ENCODE results near the gene LTA4H. TPM values are rescaled to one million over a fixed set of nuclear protein-coding genes. Genes with fewer than 3 reads are reported as not detected.
"Not testable (repeated sequence)": the region's sequence is repeated elsewhere in the genome, so short reads cannot be mapped to it uniquely, and the experiment has no call there.

The LTA4H gene
- total RNA-seq, 1 donor from 2014 or later = 117 TPM

- no peaks in the 10 kb centered on the region for H3K36me3 Mint-ChIP-seq
- H3K27ac Mint-ChIP-seq = no peak overlapping the region
- peaks cover 3% of the 10 kb centered on the region for H3K27me3 Mint-ChIP-seq
- H3K4me3 Mint-ChIP-seq = no peak overlapping the region
- no peaks in the 10 kb centered on the region for H3K9me3 Mint-ChIP-seq
- no peak for DNase-seq (ENCODE audit: extremely low spot score, unreplicated experiment)
- H3K4me1 Mint-ChIP-seq (ENCODE audit: unreplicated experiment) = peaks cover 10% of the 10 kb centered on the region
- no peak for TF ChIP-seq CTCF (conservative IDR thresholded peaks at IDR 0.05)
Measured at GRCh38 chr12:96068636-96069035, 33.2 kb upstream of the LTA4H start.

GRCh38 chr12:96068111-96068510, 32.7 kb upstream of the LTA4H start:
- Mint-ChIP-seq H3K9me3 (no peaks in the 10 kb centered on the region), H3K27me3 (no peaks in the 10 kb centered on the region), H3K4me1 (ENCODE audit: unreplicated experiment) (peaks cover 10% of the 10 kb centered on the region), H3K4me3 (no peak overlapping the region), H3K27ac (no peak overlapping the region), H3K36me3 (no peaks in the 10 kb centered on the region)
- no peak for DNase-seq (ENCODE audit: extremely low spot score, unreplicated experiment)
- no peak for TF ChIP-seq CTCF (conservative IDR thresholded peaks at IDR 0.05)

GRCh38 chr12:96065776-96066175, 30.4 kb upstream of the LTA4H start:
- not testable (repeated sequence) for H3K36me3 Mint-ChIP-seq; H3K27ac Mint-ChIP-seq; H3K4me3 Mint-ChIP-seq; DNase-seq (ENCODE audit: extremely low spot score, unreplicated experiment); H3K9me3 Mint-ChIP-seq; H3K4me1 Mint-ChIP-seq (ENCODE audit: unreplicated experiment); H3K27me3 Mint-ChIP-seq

GRCh38 chr12:96064966-96065365, 29.6 kb upstream of the LTA4H start:
- Mint-ChIP-seq H3K36me3 (no peaks in the 10 kb centered on the region), H3K4me1 (ENCODE audit: unreplicated experiment) (no peaks in the 10 kb centered on the region), H3K27ac (no peak overlapping the region), H3K9me3 (no peaks in the 10 kb centered on the region), H3K27me3 (no peaks in the 10 kb centered on the region), H3K4me3 (no peak overlapping the region)
- no peak for DNase-seq (ENCODE audit: extremely low spot score, unreplicated experiment)
- no peak for TF ChIP-seq CTCF (conservative IDR thresholded peaks at IDR 0.05)

- Mint-ChIP-seq H3K4me1 (ENCODE audit: unreplicated experiment) (no peaks in the 10 kb centered on the region), H3K27me3 (no peaks in the 10 kb centered on the region), H3K9me3 (no peaks in the 10 kb centered on the region), H3K36me3 (no peaks in the 10 kb centered on the region), H3K4me3 (no peak overlapping the region), H3K27ac (no peak overlapping the region)
- no peak for TF ChIP-seq CTCF (conservative IDR thresholded peaks at IDR 0.05)
- no peak for DNase-seq (ENCODE audit: extremely low spot score, unreplicated experiment)
Measured at GRCh38 chr12:96064271-96064670, 28.9 kb upstream of the LTA4H start.

- Mint-ChIP-seq H3K9me3 (no peaks in the 10 kb centered on the region), H3K27me3 (no peaks in the 10 kb centered on the region), H3K27ac (no peak overlapping the region), H3K4me3 (no peak overlapping the region), H3K4me1 (ENCODE audit: unreplicated experiment) (no peaks in the 10 kb centered on the region), H3K36me3 (no peaks in the 10 kb centered on the region)
- no peak for DNase-seq (ENCODE audit: extremely low spot score, unreplicated experiment)
- TF ChIP-seq CTCF (conservative IDR thresholded peaks at IDR 0.05) = no peak
Measured at GRCh38 chr12:96063046-96063445, 27.7 kb upstream of the LTA4H start.
